MG63 (cell line): Measurements from ENCODE around the gene KRTAP4-6. TPM values are rescaled to one million over a fixed set of nuclear protein-coding genes. Genes with fewer than 3 reads are reported as not detected.
"Not testable (repeated sequence)": the region's sequence is repeated elsewhere in the genome, so short reads cannot be mapped to it uniquely, and the experiment has no call there.

ENCODE experiments used
- DNase-seq: peaks from one replicate; pipeline ENCODE4 v3.0.0-alpha.2; 2020
- H3K27me3 ChIP-seq: fragments of 250-450 bp; sonication (Bioruptor Pico); 2 replicates; pipeline ENCODE4 v1.5.1; 2020; ENCODE audit warnings: mild to moderate bottlenecking, moderate library complexity
- H3K36me3 ChIP-seq: fragments of 250-450 bp; sonication (Bioruptor Pico); 2 replicates; pipeline ENCODE4 v1.5.1; 2020; ENCODE audit warnings: mild to moderate bottlenecking, moderate library complexity
- H3K4me3 ChIP-seq: fragments of 250-450 bp; sonication (Bioruptor Pico); 2 replicates; pipeline ENCODE4 v1.5.1; 2020; ENCODE audit warnings: mild to moderate bottlenecking, moderate library complexity
- H3K9me3 ChIP-seq: fragments of 250-450 bp; sonication (Bioruptor Pico); 2 replicates; pipeline ENCODE4 v1.5.1; 2020; ENCODE audit warnings: mild to moderate bottlenecking, moderate library complexity
- total RNA-seq: library from RNA; depleted of rRNA; stranded (reverse); fragments of >200 nt; shearing (Covaris generic); gene quantifications from 2 replicates; pipeline ENCODE4 v1.2.3, GENCODE V29; 2014; ENCODE audit warnings: low replicate concordance

KRTAP4-6 gene
- total RNA-seq, 1 experiment from 2014 or later = not detected

- Histone ChIP-seq H3K4me3 (no peak overlapping the region), H3K9me3 (peaks cover 2% of the 10 kb centered on the region; the same call in 1 of the 2 replicates), H3K27me3 (no peaks in the 10 kb centered on the region), H3K36me3 (no peaks in the 10 kb centered on the region)
- no peak for DNase-seq
Observed at GRCh38 chr17:41151525-41151924, 11.2 kb upstream of the KRTAP4-6 start.

DNA sequence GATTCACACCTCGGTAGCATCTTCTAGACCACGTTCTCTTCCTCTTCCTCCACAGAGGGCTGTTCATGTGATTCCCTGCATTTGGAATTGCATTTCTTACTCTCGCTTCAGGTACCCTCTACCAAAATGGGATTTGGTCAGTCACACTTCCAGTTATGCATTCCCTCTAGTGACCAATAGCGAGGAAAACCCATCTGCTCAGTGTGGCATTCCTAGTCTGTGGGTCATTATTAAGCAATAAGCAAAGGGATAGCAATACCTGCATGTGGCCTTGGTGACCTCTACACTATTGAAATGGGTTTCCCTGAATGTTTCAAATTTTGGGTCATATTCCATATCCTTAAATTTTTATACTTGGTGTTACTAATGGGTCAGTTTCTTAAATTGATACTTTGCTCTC, 9.7 kb upstream of the KRTAP4-6 start:
- DNase-seq = no peak
- H3K36me3 ChIP-seq = no peaks in the 10 kb centered on the region
- no peak overlapping the region for H3K4me3 ChIP-seq
- no peaks in the 10 kb centered on the region for H3K9me3 ChIP-seq
- H3K27me3 ChIP-seq = no peaks in the 10 kb centered on the region

GRCh38 chr17:41149652-41149985, 9.3 kb upstream of the KRTAP4-6 start, which contains the start of gene KRTAP4-5:
KRTAP4-5 (minus strand) TSS chr17:41149825; CDS start chr17:41149767, 58 bp downstream.
- Histone ChIP-seq H3K9me3 (no peaks in the 10 kb centered on the region; the same call in 1 of the 2 replicates), H3K36me3 (no peaks in the 10 kb centered on the region)
- no peak for DNase-seq

GRCh38 chr17:41148971-41149651, 8.8 kb upstream of the KRTAP4-6 start:
- not testable (repeated sequence) for H3K4me3 ChIP-seq, H3K9me3 ChIP-seq, H3K27me3 ChIP-seq, H3K36me3 ChIP-seq, DNase-seq

More at GRCh38 chr17:41149652-41149985, 9.3 kb upstream of the KRTAP4-6 start, which contains the start of gene KRTAP4-5:
- no peaks in the 10 kb centered on the region for H3K27me3 ChIP-seq
- H3K4me3 ChIP-seq = no peak within 1 kb of the TSS

GRCh38 chr17:41147531-41148204, 7.3 kb upstream of the KRTAP4-6 start:
- Histone ChIP-seq H3K9me3 (peaks cover 15% of the 10 kb centered on the region), H3K27me3 (no peaks in the 10 kb centered on the region), H3K36me3 (no peaks in the 10 kb centered on the region), H3K4me3 (no peak overlapping the region)
- DNase-seq = no peak

DNA sequence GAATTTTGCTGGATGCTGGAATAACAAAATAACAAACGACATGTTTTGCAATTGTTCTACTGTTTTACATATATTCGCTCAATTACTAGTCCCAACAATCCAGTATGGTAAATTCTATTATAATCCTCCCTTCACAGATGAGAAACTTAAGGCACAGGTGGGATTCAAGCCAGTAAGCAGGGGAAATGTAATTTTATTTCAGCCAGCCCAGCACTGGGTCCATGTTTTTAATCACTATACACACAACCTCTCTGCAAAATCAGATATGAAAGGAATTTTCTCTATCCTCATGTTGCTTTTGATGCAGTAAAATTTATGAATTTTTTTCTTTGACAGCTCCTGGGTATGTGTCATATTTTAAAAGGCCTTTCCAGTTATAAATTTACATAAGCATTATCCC, 4.9 kb upstream of the KRTAP4-6 start:
- no peaks in the 10 kb centered on the region for H3K27me3 ChIP-seq
- no peak overlapping the region for H3K4me3 ChIP-seq
- no peak for DNase-seq
- H3K36me3 ChIP-seq = no peaks in the 10 kb centered on the region
- peaks cover 23% of the 10 kb centered on the region for H3K9me3 ChIP-seq

DNA sequence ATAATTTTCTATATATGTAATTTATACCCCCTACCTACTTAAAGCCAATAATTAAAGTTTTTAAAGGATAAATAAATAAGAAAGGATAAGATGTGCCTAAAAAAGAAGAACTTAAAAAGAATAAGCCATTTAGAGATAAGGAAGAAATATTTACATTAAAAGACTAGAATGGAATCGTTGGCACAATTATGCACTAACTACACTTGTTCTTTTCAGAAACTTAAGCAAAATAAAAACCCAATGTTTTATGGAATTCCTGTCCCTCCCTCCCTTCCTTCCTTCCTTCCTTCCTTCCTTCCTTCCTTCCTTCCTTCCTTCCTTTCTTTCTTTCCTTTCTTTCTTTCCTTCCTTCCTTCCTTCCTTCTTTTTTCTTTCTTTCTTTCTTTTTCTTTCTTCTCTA, 4.5 kb upstream of the KRTAP4-6 start:
- H3K27me3 ChIP-seq = no peaks in the 10 kb centered on the region
- no peak for DNase-seq
- no peak overlapping the region for H3K4me3 ChIP-seq

GRCh38 chr17:41141361-41141760, 1.0 kb upstream of the KRTAP4-6 start:
- Histone ChIP-seq H3K36me3 (no peaks in the 10 kb centered on the region), H3K4me3 (no peak overlapping the region), H3K27me3 (no peaks in the 10 kb centered on the region), H3K9me3 (peaks cover 47% of the 10 kb centered on the region)
- no peak for DNase-seq

More for the DNA sequence above, 4.5 kb upstream of the KRTAP4-6 start:
- H3K36me3 ChIP-seq = no peaks in the 10 kb centered on the region
- H3K9me3 ChIP-seq = peaks cover 25% of the 10 kb centered on the region

DNA sequence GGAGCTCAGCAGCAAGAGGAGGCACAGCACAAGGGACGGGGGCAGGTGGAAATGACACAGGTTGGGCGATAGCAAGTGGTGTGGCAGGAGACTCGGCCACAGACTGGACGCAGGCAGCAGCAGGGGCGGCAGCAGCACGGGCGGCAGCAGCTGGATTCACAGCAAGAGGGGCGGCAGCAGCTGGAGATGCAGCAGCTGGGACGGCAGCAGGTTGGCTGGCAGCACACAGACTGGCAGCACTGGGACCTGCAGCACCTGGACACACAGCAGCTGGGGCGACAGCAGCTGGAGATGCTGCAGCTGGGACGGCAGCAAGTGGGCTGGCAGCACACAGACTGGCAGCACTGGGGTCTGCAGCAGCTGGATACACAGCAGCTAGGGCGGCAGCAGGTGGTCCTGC, 479 bp downstream of the KRTAP4-6 start:
- H3K27me3 ChIP-seq, DNase-seq, H3K36me3 ChIP-seq, H3K4me3 ChIP-seq: not testable (repeated sequence)
- H3K9me3 ChIP-seq = peaks cover 48% of the 10 kb centered on the region

DNA sequence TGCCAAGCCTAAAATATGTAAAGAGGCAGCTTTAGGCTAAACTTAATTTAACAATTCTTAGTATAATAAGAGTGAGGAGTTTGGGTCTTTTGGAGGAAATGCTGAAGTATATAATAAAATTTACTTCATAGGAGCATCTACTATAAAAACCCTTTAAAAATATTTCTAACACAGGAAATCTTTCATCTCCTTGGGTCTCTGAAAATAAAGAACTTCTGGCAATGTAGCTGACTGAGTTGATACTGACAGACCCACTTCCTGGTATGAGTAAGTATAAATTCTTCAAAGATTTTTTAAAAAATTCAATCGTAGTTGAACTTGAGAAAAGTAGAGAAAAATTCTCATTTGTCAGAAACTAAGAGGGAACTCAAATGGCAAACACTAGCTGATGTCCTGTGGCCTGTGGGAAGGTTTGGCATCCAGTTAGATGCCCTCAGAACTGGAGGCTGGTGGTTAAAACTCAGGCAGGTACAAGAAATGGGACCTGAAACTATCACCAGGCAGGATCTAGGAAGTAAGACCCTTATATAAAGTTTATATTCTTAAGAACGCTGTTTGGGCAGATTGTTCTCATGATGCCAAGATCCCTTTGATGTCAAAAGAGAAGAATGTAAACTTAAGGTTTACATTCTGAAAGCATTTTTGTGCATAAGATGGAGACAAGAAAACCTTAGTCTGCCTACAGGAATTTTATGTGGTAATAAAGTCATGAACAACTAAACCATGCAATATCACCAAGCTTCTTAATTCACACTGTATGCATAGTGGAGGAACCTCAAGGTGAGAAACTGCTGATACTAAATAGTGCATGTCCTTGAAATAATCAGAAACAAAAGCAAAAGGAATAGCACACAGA, 6.2 kb downstream of the KRTAP4-6 start:
- Histone ChIP-seq H3K27me3 (no peaks in the 10 kb centered on the region), H3K36me3 (no peaks in the 10 kb centered on the region), H3K9me3 (peaks cover 23% of the 10 kb centered on the region), H3K4me3 (no peak overlapping the region)
- DNase-seq = no peak

DNA sequence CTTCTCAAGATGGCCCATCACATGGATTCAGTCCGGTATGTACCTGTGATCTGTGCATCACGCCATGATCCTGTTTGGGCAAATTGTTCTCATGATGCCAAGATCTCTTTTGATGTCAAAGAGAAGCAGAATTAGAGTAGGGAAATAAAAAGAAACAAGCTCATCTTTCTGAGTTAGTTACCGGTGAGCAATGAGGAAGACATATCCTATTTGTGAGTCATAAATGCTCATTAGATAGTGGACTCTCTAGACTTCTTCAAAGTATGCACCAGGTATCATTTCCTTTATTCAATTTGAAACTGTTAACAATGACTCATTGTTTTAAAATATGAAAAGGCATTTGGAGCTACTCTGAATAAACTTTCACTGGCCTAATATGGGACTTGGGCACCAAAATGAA, 8.4 kb downstream of the KRTAP4-6 start:
- peaks cover 12% of the 10 kb centered on the region for H3K9me3 ChIP-seq
- no peak for DNase-seq
- no peaks in the 10 kb centered on the region for H3K36me3 ChIP-seq
- H3K27me3 ChIP-seq = no peaks in the 10 kb centered on the region
- H3K4me3 ChIP-seq = no peak overlapping the region

DNA sequence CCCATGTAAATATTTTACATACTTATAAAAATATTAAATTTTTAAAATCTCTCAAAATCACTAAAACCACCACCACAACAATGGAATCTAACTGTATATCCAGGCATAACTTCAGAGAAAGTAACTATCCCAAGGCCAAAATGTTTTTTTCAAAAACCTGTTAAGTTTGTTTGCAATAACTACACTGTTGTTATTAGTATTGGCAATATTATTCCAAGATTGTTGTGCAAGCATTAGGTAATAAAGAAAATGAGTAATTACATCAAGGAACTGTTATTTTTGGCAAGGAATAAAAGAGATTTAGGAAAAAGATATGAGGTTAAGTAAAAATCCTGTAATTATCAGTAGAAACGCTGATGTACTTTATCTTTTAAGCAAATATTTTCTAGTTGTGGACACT, 13.0 kb downstream of the KRTAP4-6 start:
- no peak overlapping the region for H3K4me3 ChIP-seq
- H3K27me3 ChIP-seq = no peaks in the 10 kb centered on the region
- no peaks in the 10 kb centered on the region for H3K36me3 ChIP-seq
- DNase-seq = no peak
- peaks cover 15% of the 10 kb centered on the region for H3K9me3 ChIP-seq

DNA sequence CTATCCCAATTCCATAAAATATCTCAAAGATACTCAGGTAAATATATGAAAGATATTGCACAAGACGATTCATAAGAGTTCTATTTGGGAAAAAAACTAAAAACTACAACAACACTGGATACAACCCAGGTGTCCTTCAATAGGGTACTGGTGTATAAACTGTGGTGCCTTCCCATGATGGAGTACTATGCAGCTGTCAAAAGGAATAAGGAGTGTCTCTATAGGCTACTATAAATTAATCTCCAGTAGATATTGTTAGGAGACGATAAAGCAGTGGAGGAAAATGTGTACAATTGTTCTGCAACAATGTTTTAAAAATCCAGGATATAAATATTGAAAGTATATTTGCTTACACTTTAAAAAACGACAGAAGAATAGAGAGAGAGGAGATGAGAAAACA, 13.9 kb downstream of the KRTAP4-6 start:
- no peaks in the 10 kb centered on the region for H3K27me3 ChIP-seq
- DNase-seq = no peak
- no peak overlapping the region for H3K4me3 ChIP-seq
- peaks cover 15% of the 10 kb centered on the region for H3K9me3 ChIP-seq
- no peaks in the 10 kb centered on the region for H3K36me3 ChIP-seq

GRCh38 chr17:41125064-41125463, 15.3 kb downstream of the KRTAP4-6 start:
- DNase-seq = no peak
- Histone ChIP-seq H3K9me3 (peaks cover 12% of the 10 kb centered on the region), H3K4me3 (no peak overlapping the region), H3K27me3 (no peaks in the 10 kb centered on the region), H3K36me3 (no peaks in the 10 kb centered on the region)

- peaks cover 11% of the 10 kb centered on the region for H3K9me3 ChIP-seq
- DNase-seq, H3K4me3 ChIP-seq, H3K36me3 ChIP-seq, H3K27me3 ChIP-seq: not testable (repeated sequence)
Observed at GRCh38 chr17:41123991-41124371, 16.4 kb downstream of the KRTAP4-6 start, which contains the start of gene KRTAP4-12. KRTAP4-12 (minus strand) TSS chr17:41124182; CDS start chr17:41124122, 60 bp downstream.

DNA sequence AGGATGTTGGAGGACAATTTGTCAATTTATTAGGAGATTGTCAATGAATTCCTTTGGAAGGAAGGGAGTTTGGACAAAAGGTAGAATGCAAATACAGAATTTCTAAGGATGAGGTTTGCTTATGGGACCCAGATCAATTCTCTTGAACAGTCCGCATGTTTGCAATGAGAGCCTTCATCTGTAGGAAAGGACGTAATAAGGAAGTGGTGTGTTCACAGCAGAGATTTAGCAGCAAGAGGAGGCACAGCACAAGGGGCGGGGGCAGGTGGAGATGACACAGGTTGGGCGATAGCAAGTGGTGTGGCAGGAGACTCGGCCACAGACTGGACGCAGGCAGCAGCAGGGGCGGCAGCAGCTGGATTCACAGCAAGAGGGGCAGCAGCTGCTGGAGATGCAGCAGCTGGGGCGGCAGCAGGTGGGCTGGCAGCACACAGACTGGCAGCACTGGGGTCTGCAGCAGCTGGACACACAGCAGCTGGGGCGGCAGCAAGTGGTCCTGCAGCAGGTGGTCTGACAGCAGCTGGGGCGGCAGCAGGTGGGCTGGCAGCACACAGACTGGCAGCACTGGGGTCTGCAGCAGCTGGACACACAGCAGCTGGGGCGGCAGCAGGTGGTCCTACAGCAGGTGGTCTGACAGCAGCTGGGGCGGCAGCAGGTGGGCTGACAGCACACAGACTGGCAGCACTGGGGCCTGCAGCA, 16.9 kb downstream of the KRTAP4-6 start:
- H3K9me3 ChIP-seq = peaks cover 11% of the 10 kb centered on the region
- H3K36me3 ChIP-seq, H3K4me3 ChIP-seq, H3K27me3 ChIP-seq, DNase-seq: not testable (repeated sequence)

DNA sequence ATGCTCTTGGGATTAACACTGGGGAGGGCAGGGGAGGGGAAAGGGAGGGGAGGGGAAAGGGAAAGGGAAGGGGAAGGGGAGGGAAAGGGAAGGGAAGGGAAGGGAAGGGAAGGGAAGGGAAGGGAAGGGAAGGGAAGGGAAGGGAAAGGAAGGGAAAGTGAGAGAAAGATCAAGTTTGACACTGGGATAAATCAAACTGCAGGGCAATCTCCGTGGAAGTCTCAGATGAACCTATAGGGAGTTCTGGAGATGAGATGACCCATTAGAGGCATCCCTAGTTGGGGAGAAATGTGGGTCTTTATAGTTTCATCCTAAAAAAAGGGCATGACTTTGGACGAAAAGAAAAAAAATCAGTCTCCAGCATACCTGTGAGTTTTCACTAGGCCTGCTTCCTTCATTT, 18.6 kb downstream of the KRTAP4-6 start:
- Histone ChIP-seq H3K4me3 (no peak overlapping the region), H3K36me3 (no peaks in the 10 kb centered on the region), H3K9me3 (peaks cover 8% of the 10 kb centered on the region), H3K27me3 (no peaks in the 10 kb centered on the region)
- DNase-seq = no peak
